GM12878 (cell line): Measurements from ENCODE around the gene SALL3.

Experiments
- EP300 ChIP-seq, 2 experiments: fragments of 150-350 bp in 1 of 2; IDR thresholded peaks; 2 replicates each; pipeline ENCODE4 v1.6.1; 2011 to 2012; ENCODE audit warnings: low read depth in 2 of 2, low read length in 2 of 2, borderline replicate concordance in 1 of 2, improper control_type of control experiment in 1 of 2, inconsistent platforms in 1 of 2; ENCODE audit not compliant: control insufficient read depth in 1 of 2
- EZH2 ChIP-seq: IDR thresholded peaks from 2 replicates; pipeline ENCODE4 v1.6.1; 2012; ENCODE audit warnings: low read depth, mild to moderate bottlenecking, control low read depth, inconsistent platforms, low read length, borderline replicate concordance; ENCODE audit not compliant: control insufficient read depth
- FOXM1 ChIP-seq: IDR thresholded peaks from 2 replicates; pipeline ENCODE4 v1.6.1; 2012; ENCODE audit warnings: low read depth, mild to moderate bottlenecking, inconsistent platforms, low read length, moderate library complexity
- KAT2A ChIP-seq: conservative IDR thresholded peaks from 2 replicates; pipeline ENCODE4 v1.6.1; 2011; ENCODE audit warnings: low read depth, low read length; ENCODE audit not compliant: control insufficient read depth
- MAX ChIP-seq: IDR thresholded peaks from 2 replicates; pipeline ENCODE4 v1.6.1; 2012; ENCODE audit warnings: low read depth, low read length, improper control_type of control experiment
- PML ChIP-seq: IDR thresholded peaks from 2 replicates; pipeline ENCODE4 v1.6.1; 2012; ENCODE audit warnings: low read length, inconsistent platforms
- POLR2A ChIP-seq: IDR thresholded peaks from 2 replicates; pipeline ENCODE4 v1.6.1; 2011; ENCODE audit warnings: low read depth, mild to moderate bottlenecking, low read length
- TCF12 ChIP-seq: IDR thresholded peaks from 2 replicates; pipeline ENCODE4 v1.6.1; 2011; ENCODE audit warnings: low read depth, mild to moderate bottlenecking, low read length
- ZBTB33 ChIP-seq: fragments of 450-650 bp; IDR thresholded peaks from 2 replicates; pipeline ENCODE4 v1.6.1; 2017; ENCODE audit warnings: mild to moderate bottlenecking
- ZNF274 ChIP-seq: IDR thresholded peaks from one replicate; pipeline ENCODE4 v1.8.0; 2011; ENCODE audit not compliant: insufficient read length, insufficient read depth

- no peak for TF ChIP-seq EZH2
- TF ChIP-seq FOXM1 = no peak
- TF ChIP-seq POLR2A = no peak
- no peak for TF ChIP-seq PML
- no peak for TF ChIP-seq EP300 (IDR thresholded peaks at IDR 0.05; ENCODE audit: borderline replicate concordance in 1 of 2, control insufficient read depth in 1 of 2, low read depth in 2 of 2, low read length in 2 of 2)
- TF ChIP-seq KAT2A = no peak
- TF ChIP-seq TCF12 = no peak
- no peak for TF ChIP-seq MAX
- TF ChIP-seq ZNF274 = no peak
- no peak for TF ChIP-seq ZBTB33
Observed at GRCh38 chr18:78999939-79000338, 20.3 kb downstream of the SALL3 start.
